Lung (tissue), 12 donors: ENCODE results near the gene GP1BB. TPM values are rescaled to one million over a fixed set of nuclear protein-coding genes. Genes with fewer than 3 reads are reported as not detected.

ENCODE experiments used
- ATAC-seq: fragments of 200-7000 bp; cut with Tn5 transposase; one replicate; pipeline ENCODE4 v1.9.1; 2020; ENCODE audit warnings: moderate number of reproducible peaks; ENCODE audit not compliant: insufficient read depth, low FRiP score
- DNase-seq, 3 donors: peaks; one replicate each; pipeline ENCODE4 v3.0.0-alpha.2; 2013 to 2017
- H3K27ac ChIP-seq, 2 donors: one replicate each; pipeline ENCODE4 v1.5.1; 2013; ENCODE audit warnings: mild to moderate bottlenecking in 2 of 2, moderate library complexity in 2 of 2, control low read depth in 1 of 2, inconsistent platforms in 1 of 2, low read depth in 1 of 2, low read length in 1 of 2
- H3K27me3 ChIP-seq, 3 donors: one replicate each; pipeline ENCODE4 v1.5.1; 2013; ENCODE audit warnings: low read length in 2 of 3; ENCODE audit not compliant: control insufficient read depth in 3 of 3, insufficient read depth in 3 of 3
- H3K36me3 ChIP-seq, 4 donors: one replicate each; pipeline ENCODE4 v1.5.1; 2013; ENCODE audit warnings: low read length in 4 of 4, mild to moderate bottlenecking in 1 of 4, moderate library complexity in 1 of 4; ENCODE audit not compliant: control insufficient read depth in 4 of 4, insufficient read depth in 4 of 4
- H3K4me1 ChIP-seq, 5 donors: one replicate each; pipeline ENCODE4 v1.5.1; 2013; ENCODE audit warnings: low read length in 5 of 5, mild to moderate bottlenecking in 2 of 5, moderate library complexity in 1 of 5; ENCODE audit not compliant: control insufficient read depth in 5 of 5, insufficient read depth in 5 of 5
- H3K4me3 ChIP-seq: one replicate; pipeline ENCODE4 v1.5.1; 2013; ENCODE audit warnings: mild to moderate bottlenecking, control low read depth, moderate library complexity
- H3K9ac ChIP-seq, 2 donors: one replicate each; pipeline ENCODE4 v1.5.1; 2013; ENCODE audit warnings: low read length in 2 of 2, control low read depth in 1 of 2; ENCODE audit not compliant: insufficient read depth in 1 of 2
- H3K9me3 ChIP-seq, 4 donors: one replicate each; pipeline ENCODE4 v1.5.1; 2013; ENCODE audit warnings: low read length in 3 of 4, mild to moderate bottlenecking in 1 of 4, moderate library complexity in 1 of 4; ENCODE audit not compliant: control insufficient read depth in 4 of 4, insufficient read depth in 3 of 4
- WGBS, 2 donors: extraction: QIAGEN DNeasy Blood & Tissue Kit; methylation state at CpG; one replicate each; pipeline ENCODE4 v1.1.7; 2013; 5-methylcytosine and 5-hydroxymethylcytosine counted together
- polyA plus RNA-seq, 2 donors: library from polyadenylated mRNA; stranded (reverse); fragments of 200-250 nt; gene quantifications; one replicate each; pipeline ENCODE4 v1.2.1, GENCODE V29; 2013
- total RNA-seq, 2 donors: library from RNA; depleted of rRNA in 1 of 2; stranded (reverse); fragments of >200 nt in 1 of 2; gene quantifications; one replicate each; pipeline ENCODE4 v1.2.1, GENCODE V29; 2014 to 2021
- TF ChIP-seq, protein P1 (sequence below): IDR thresholded peaks from 2 replicates; pipeline ENCODE4 v1.5.1; 2012; ENCODE audit warnings: mild to moderate bottlenecking; ENCODE audit errors: control extremely low read depth, extremely low read depth
- donor health status: control.
- donor health status: control.
- donor health status: Bipolar disorder and iron deficiency.
- donor health status: healthy.
- donor health status: DM: yes; HTN: yes; CAD: no.

GP1BB gene
- total and polyA plus RNA-seq, 4 donors, result 1.9 to 5.5 (median 3.4) TPM

DNA sequence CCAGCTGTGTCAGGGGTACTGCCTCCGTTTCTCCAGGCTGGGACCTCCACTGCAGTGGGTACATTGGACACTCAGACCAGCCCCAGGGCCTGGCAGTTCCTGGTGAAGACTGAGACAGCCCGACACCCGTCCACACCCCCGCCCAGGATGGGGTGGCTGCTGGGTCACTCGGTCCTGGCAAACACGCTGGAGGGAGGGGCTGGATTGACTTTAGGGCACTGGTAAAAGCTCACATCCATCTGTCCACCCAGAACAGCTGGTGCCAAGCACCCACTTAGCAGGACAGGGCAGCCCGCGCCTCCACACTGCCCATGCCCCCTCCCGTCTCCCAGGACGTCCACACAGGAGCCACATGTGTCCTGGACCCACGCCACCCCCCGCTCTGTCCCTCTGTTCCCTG is 26.5 kb downstream of the GP1BB start:
- Histone ChIP-seq H3K9me3 (no peaks in the 10 kb centered on the region), H3K27ac (no peak overlapping the region), H3K27me3 (peaks cover 3 to 29% (median 17%) of the 10 kb centered on the region in 3 donors), H3K4me3 (no peak overlapping the region), H3K36me3 (no peaks in the 10 kb centered on the region), H3K4me1 (peaks cover 0 to 10% (median 0%) of the 10 kb centered on the region in 5 donors), H3K9ac (no peak overlapping the region)
- DNase-seq, result no peak
- ATAC-seq, result no peak
- 81 to 95% methylated on average over 12 of the region's 12 CpGs for WGBS, 2 donors
- TF ChIP-seq, protein P1, sequence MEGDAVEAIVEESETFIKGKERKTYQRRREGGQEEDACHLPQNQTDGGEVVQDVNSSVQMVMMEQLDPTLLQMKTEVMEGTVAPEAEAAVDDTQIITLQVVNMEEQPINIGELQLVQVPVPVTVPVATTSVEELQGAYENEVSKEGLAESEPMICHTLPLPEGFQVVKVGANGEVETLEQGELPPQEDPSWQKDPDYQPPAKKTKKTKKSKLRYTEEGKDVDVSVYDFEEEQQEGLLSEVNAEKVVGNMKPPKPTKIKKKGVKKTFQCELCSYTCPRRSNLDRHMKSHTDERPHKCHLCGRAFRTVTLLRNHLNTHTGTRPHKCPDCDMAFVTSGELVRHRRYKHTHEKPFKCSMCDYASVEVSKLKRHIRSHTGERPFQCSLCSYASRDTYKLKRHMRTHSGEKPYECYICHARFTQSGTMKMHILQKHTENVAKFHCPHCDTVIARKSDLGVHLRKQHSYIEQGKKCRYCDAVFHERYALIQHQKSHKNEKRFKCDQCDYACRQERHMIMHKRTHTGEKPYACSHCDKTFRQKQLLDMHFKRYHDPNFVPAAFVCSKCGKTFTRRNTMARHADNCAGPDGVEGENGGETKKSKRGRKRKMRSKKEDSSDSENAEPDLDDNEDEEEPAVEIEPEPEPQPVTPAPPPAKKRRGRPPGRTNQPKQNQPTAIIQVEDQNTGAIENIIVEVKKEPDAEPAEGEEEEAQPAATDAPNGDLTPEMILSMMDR, result no peak

DNA sequence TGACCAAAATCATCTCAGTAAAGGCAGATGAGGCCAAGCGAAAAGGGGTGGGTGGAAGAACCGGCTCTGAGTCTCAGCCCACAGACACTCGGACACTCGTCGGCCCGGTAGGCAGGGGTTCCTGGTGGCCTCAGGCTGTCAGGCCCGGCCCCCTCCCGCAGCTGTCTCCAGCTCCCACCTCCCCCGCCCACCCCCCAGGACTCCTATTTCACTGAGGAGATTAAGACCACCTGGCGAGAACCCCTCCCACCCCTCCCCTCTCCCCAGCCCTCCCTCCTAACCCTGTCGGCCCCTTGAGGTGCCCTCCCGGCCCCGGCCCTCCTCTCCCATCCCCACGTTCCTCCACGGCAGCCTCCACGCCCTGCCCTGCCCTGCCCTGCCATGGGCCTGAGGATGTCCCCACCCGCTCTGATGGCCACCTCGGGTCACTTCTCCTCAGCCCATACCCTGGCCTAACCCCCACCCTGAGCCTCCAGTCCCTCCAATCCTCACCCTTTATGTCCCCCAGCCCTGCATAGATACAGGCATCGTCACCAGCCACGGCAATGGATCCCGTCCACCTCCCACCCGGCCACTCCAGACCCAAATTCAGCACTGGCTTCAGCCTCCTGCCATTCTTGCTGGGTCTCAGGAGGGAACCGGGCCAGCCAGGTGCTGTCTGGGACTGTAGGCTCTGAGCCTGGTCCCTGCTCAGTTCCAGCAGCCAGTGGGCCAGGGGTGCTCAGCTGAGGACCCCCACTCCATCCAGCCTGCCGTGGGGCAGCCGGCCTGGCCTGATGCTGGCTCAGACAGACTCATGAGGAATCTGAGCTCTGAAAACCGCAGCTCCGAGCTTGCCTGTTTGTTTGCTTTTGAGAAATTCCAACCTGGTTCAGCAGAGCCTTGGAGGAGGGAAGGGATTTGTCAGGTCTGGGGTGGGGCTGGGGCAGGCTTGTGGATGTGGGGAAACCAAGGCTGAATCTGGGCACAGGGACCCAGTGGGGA is 27.5 kb downstream of the GP1BB start:
- DNase-seq, result peak; percentile 48 to 62 (median 55)
- Histone ChIP-seq H3K27me3 (peaks cover 3 to 32% (median 20%) of the 10 kb centered on the region in 3 donors), H3K4me3 (no peak overlapping the region), H3K9me3 (no peaks in the 10 kb centered on the region), H3K36me3 (no peaks in the 10 kb centered on the region), H3K9ac (no peak overlapping the region), H3K4me1 (peaks cover 0 to 9% (median 3%) of the 10 kb centered on the region in 5 donors), H3K27ac (no peak overlapping the region)
- WGBS, 2 donors, result 71 to 78% methylated on average over 22 to 27 of the region's 27 CpGs
- ATAC-seq, result no peak
- TF ChIP-seq, protein P1, result no peak

- Histone ChIP-seq H3K9me3 (no peaks in the 10 kb centered on the region), H3K36me3 (no peaks in the 10 kb centered on the region), H3K27ac (no peak overlapping the region), H3K4me3 (no peak overlapping the region), H3K9ac (no peak overlapping the region), H3K4me1 (peaks cover 0 to 9% (median 0%) of the 10 kb centered on the region in 5 donors), H3K27me3 (peaks cover 3 to 40% (median 26%) of the 10 kb centered on the region in 3 donors)
- DNase-seq (no peak), ATAC-seq (no peak)
- 92 to 95% methylated on average over 14 of the region's 14 CpGs for WGBS, 2 donors
- TF ChIP-seq, protein P1, result no peak
Measured at GRCh38 chr22:19751497-19752245, 28.3 kb downstream of the GP1BB start.
